ENCODE measurements around the gene DCC. TPM values are rescaled to one million over a fixed set of nuclear protein-coding genes. Genes with fewer than 3 reads are reported as not detected.

DCC gene
- total and polyA plus RNA-seq, 2 of the 8 experiments (the other 6 are each of a cell fraction or from before 2014, with no cell fraction given), result 0.14 to 1.4 TPM

DNA sequence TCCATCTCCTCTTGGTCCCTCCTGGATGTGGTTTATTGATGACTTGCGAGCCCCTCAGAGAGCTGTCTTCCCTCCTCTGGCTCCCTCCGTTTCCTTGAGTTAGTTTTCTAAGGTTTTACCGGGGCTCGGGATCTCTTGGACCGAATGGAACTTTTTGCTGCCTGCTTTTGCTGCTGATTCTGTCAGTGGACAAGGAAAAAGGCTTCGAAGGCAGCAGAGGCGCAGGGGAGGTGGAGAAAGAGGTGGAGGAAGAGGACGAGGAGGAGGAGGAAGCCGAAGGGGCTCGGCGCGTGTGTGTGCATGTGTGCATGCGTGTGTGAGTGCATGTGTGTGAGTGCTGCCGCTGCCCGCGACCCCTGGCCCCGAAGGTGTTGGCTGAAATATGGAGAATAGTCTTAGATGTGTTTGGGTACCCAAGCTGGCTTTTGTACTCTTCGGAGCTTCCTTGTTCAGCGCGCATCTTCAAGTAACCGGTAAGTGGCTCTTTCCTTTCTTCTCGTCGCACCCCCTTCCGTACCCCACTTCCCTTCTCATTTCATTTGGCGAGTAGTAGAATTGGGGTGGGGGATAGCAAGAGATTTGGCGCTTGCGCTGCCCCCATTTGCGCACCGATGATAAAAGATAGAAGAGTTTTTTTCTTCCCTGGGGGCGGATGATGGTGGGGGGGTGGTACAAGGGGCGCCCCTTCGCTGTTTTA is 557 bp downstream of the DCC start:
- Histone ChIP-seq H2AFZ (ENCODE audit: low read length) (peak overlapping the region; percentile 94), H3K56ac (replicated peaks; ENCODE audit: insufficient read length, low read depth, low read length) (no peak overlapping the region), H3K4me2 (ENCODE audit: insufficient read depth in 1 of 2, low read depth in 2 of 2, low read length in 2 of 2) (peak overlapping the region; percentile 93 to 96), H3K9me3 (ENCODE audit: insufficient read depth in 2 of 2, low read depth in 1 of 2, low read length in 1 of 2) (no peaks in the 10 kb centered on the region), H3K36me3 (ENCODE audit: control insufficient read depth in 2 of 4, insufficient read depth in 4 of 4, low read length in 3 of 4) (no peaks in the 10 kb centered on the region), H3K9ac (replicated peaks in 1 of 4; ENCODE audit: extremely low read depth in 1 of 4, low read depth in 3 of 4, low read length in 3 of 4) (no peak overlapping the region; a peak in 1 of 7 replicates), H3K4me1 (replicated peaks in 1 of 4; ENCODE audit: control insufficient read depth in 3 of 4, insufficient read depth in 4 of 4, low read length in 3 of 4) (peaks cover 3 to 6% (median 5%) of the 10 kb centered on the region in 4 experiments; a peak in 6 of 7 replicates), H3K23me2 (ENCODE audit: low read depth, low read length) (peaks cover 24% of the 10 kb centered on the region), H2BK120ac (replicated peaks; ENCODE audit: low read depth, low read length) (no peak overlapping the region), H2BK15ac (ENCODE audit: low read length) (no peak overlapping the region), H3K27me3 (replicated peaks in 1 of 4; ENCODE audit: control insufficient read depth in 3 of 4, extremely low read depth in 1 of 4, insufficient read depth in 3 of 4, low read length in 3 of 4) (peaks cover 18 to 47% (median 36%) of the 10 kb centered on the region in 4 experiments), H3K79me1 (ENCODE audit: low read depth, low read length) (no peaks in the 10 kb centered on the region), H2BK20ac (ENCODE audit: low read length) (no peak overlapping the region), H4K8ac (ENCODE audit: extremely low read depth, insufficient read depth, low read length) (no peak overlapping the region), H3K4ac (replicated peaks; ENCODE audit: insufficient read length, low read depth, low read length) (no peak overlapping the region), H3K23ac (ENCODE audit: insufficient read length) (no peak overlapping the region), H2AK5ac (ENCODE audit: low read depth, low read length) (no peak overlapping the region), H4K20me1 (replicated peaks in 1 of 2; ENCODE audit: control insufficient read depth in 1 of 2, insufficient read depth in 2 of 2, low read length in 2 of 2) (no peaks in the 10 kb centered on the region), H3K14ac (ENCODE audit: insufficient read length) (no peak overlapping the region), H4K91ac (replicated peaks; ENCODE audit: insufficient read length, low read length) (no peak overlapping the region), H3K27ac (ENCODE audit: low read depth, low read length) (no peak overlapping the region), H3K4me3 (ENCODE audit: extremely low read depth in 1 of 4, insufficient read depth in 2 of 4, low read depth in 3 of 4, low read length in 4 of 4) (peak overlapping the region; percentile 57 to 68 (median 62); a peak in 7 of 8 replicates), H4K5ac (ENCODE audit: insufficient read length, low read depth, low read length) (no peak overlapping the region), H2BK5ac (ENCODE audit: low read depth, low read length) (no peak overlapping the region), H2BK12ac (ENCODE audit: low read depth, low read length) (peak overlapping the region; percentile 68; the same call in 1 of the 2 replicates), H3K79me2 (ENCODE audit: control insufficient read depth in 1 of 2, insufficient read depth in 2 of 2, low read length in 2 of 2) (no peaks in the 10 kb centered on the region), H3K18ac (ENCODE audit: extremely low read depth, low read length) (no peak overlapping the region; the same call in 1 of the 2 replicates)
- 3% methylated on average over 31 of the region's 32 CpGs; no CpG with 5 or more reads in 1 of the 2 experiments for WGBS, 2 experiments (ENCODE audit: extremely low coverage in 1 of 2, insufficient coverage in 1 of 2, insufficient read length in 1 of 2, insufficient replicate concordance in 2 of 2, low coverage in 1 of 2, low lambda C conversion rate in 2 of 2, missing lambda C conversion rate in 1 of 2)
- no peak for FAIRE-seq
- peak in 1 of 2 experiments; percentile 57 for DNase-seq (ENCODE audit: low read depth in 1 of 2, low spot score in 2 of 2)
- CTCF ChIA-PET (ENCODE audit: partially characterized antibody), result interaction anchor here (0.6 to 2.7 kb wide), 18 partner anchors 8 to 1040 kb away, joined by 3 to 9 read pairs (median 3); no protein-coding TSS in a partner anchor
- POLR2A ChIA-PET (ENCODE audit: partially characterized antibody), result no interaction called here
- no peak for TF ChIP-seq CREB1 (IDR thresholded peaks at IDR 0.05)
- TF ChIP-seq JUND (IDR thresholded peaks at IDR 0.05; ENCODE audit: low read length), result no peak
- TF ChIP-seq SRF (IDR thresholded peaks at IDR 0.05; ENCODE audit: low read depth, low read length), result no peak
- no peak for TF ChIP-seq BCL11A (IDR thresholded peaks at IDR 0.05; ENCODE audit: low read depth in 2 of 2, low read length in 2 of 2)
- TF ChIP-seq SUZ12 (IDR thresholded peaks at IDR 0.05; ENCODE audit: low read length), result peak; percentile 87
- TF ChIP-seq, protein P1, sequence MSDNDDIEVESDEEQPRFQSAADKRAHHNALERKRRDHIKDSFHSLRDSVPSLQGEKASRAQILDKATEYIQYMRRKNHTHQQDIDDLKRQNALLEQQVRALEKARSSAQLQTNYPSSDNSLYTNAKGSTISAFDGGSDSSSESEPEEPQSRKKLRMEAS (IDR thresholded peaks at IDR 0.05), result peak; percentile 46

Measured in H1 (cell line).